ENCODE measurements around the gene MRPS11. TPM values are rescaled to one million over a fixed set of nuclear protein-coding genes. Genes with fewer than 3 reads are reported as not detected.

Gene MRPS11
- total and polyA plus RNA-seq, 10 of the 15 experiments (the other 5 are each of a cell fraction or from before 2014, with no cell fraction given) = 37.1 to 148 (median 68.7) TPM

GRCh38 chr15:88482263-88482662 lies 14.8 kb downstream of the MRPS11 start:
- Histone ChIP-seq H3K4me2 (ENCODE audit: control insufficient read depth, insufficient read depth) (no peak overlapping the region), H3K79me2 (ENCODE audit: control insufficient read depth, insufficient read depth, low read length) (no peaks in the 10 kb centered on the region), H3K9ac (ENCODE audit: control insufficient read depth, insufficient read depth, low read length) (no peak overlapping the region), H3K27me3 (replicated peaks in 1 of 2; ENCODE audit: control insufficient read depth in 2 of 2, insufficient read depth in 2 of 2, low read length in 1 of 2) (no peaks in the 10 kb centered on the region), H3K27ac (ENCODE audit: control insufficient read depth, insufficient read depth) (no peak overlapping the region), H2AFZ (ENCODE audit: control insufficient read depth, low read depth, low read length) (no peak overlapping the region), H3K9me3 (replicated peaks; ENCODE audit: control insufficient read depth, insufficient read depth, low read length) (no peaks in the 10 kb centered on the region), H3K4me1 (ENCODE audit: control insufficient read depth, insufficient read depth, low read length) (no peaks in the 10 kb centered on the region), H3K36me3 (ENCODE audit: control insufficient read depth in 2 of 2, insufficient read depth in 2 of 2, low read length in 1 of 2) (peaks cover 3 to 6% of the 10 kb centered on the region in 2 experiments; a peak in 3 of 4 replicates), H3K4me3 (no peak overlapping the region), H4K20me1 (ENCODE audit: control insufficient read depth, insufficient read depth) (no peaks in the 10 kb centered on the region)
- POLR2A ChIA-PET = interaction anchor here (1.0 kb wide), 1 partner anchor 15 kb away, joined by 4 read pairs; the partner anchor contains the start of gene MRPS11
- DNase-seq (ENCODE audit: low read depth, low spot score) (no peak), ATAC-seq (no peak), FAIRE-seq (no peak)
- SMC1A ChIA-PET (ENCODE audit: uncharacterized antibody, unreplicated experiment) = no interaction called here
- in situ Hi-C loops (cut with MboI) (no loop called here), intact Hi-C loops (cut with micrococcal nuclease; ENCODE audit: unreplicated experiment) (no loop called here)
- CTCF ChIA-PET = no interaction called here
- RAD21 ChIA-PET (ENCODE audit: unreplicated experiment) = no interaction called here
- TF ChIP-seq NFXL1 (IDR thresholded peaks at IDR 0.05; ENCODE audit: borderline replicate concordance) = no peak
- TF ChIP-seq SPI1 (IDR thresholded peaks at IDR 0.05; ENCODE audit: borderline replicate concordance, insufficient read depth, low read depth, low read length) = peak; percentile 13; the same call in 1 of the 2 replicates
- no TSS peak for BruUV-seq (replicated peaks)
- 6% methylated on average over 1 of the region's 1 CpG for WGBS (ENCODE audit: insufficient coverage, insufficient replicate concordance, low lambda C conversion rate, missing lambda C conversion rate)

- H3K9me3 ChIP-seq (replicated peaks; ENCODE audit: control insufficient read depth, insufficient read depth, low read length) = no peaks in the 10 kb centered on the region
- no peak for ATAC-seq
- no peak overlapping the region for H3K9ac ChIP-seq (ENCODE audit: control insufficient read depth, insufficient read depth, low read length)
- in situ Hi-C loops (cut with MboI) (no loop called here), intact Hi-C loops (cut with micrococcal nuclease; ENCODE audit: unreplicated experiment) (no loop called here)
- H2AFZ ChIP-seq (ENCODE audit: control insufficient read depth, low read depth, low read length) = no peak overlapping the region
- no TSS peak for BruUV-seq (replicated peaks)
- no peaks in the 10 kb centered on the region for H4K20me1 ChIP-seq (ENCODE audit: control insufficient read depth, insufficient read depth)
- H3K27ac ChIP-seq (ENCODE audit: control insufficient read depth, insufficient read depth) = no peak overlapping the region
- FAIRE-seq = no peak
- peaks cover 0 to 2% of the 10 kb centered on the region in 2 experiments; a peak in 1 of 4 replicates for H3K36me3 ChIP-seq (ENCODE audit: control insufficient read depth in 2 of 2, insufficient read depth in 2 of 2, low read length in 1 of 2)
- ChIA-PET SMC1A (ENCODE audit: uncharacterized antibody, unreplicated experiment) (no interaction called here), CTCF (no interaction called here), RAD21 (ENCODE audit: unreplicated experiment) (no interaction called here), POLR2A (no interaction called here)
- H3K4me1 ChIP-seq (ENCODE audit: control insufficient read depth, insufficient read depth, low read length) = no peaks in the 10 kb centered on the region
- no peak for DNase-seq (ENCODE audit: low read depth, low spot score)
- TF ChIP-seq BCL3 (IDR thresholded peaks at IDR 0.05; ENCODE audit: borderline replicate concordance, insufficient read depth, low read depth, low read length, poor library complexity, severe bottlenecking) (no peak), NFXL1 (IDR thresholded peaks at IDR 0.05; ENCODE audit: borderline replicate concordance) (no peak), YY1 (IDR thresholded peaks at IDR 0.05; ENCODE audit: low read depth, low read length) (no peak), WRNIP1 (IDR thresholded peaks at IDR 0.05; ENCODE audit: borderline replicate concordance, low read depth, low read length) (no peak), YBX1 (IDR thresholded peaks at IDR 0.05) (no peak), MXI1 (IDR thresholded peaks at IDR 0.05; ENCODE audit: low read depth, low read length) (no peak), NR2C2 (IDR thresholded peaks at IDR 0.05; ENCODE audit: borderline replicate concordance, control insufficient read depth, insufficient read length, low read depth) (no peak)
- H3K4me3 ChIP-seq = no peak overlapping the region
- no peaks in the 10 kb centered on the region for H3K27me3 ChIP-seq (replicated peaks in 1 of 2; ENCODE audit: control insufficient read depth in 2 of 2, insufficient read depth in 2 of 2, low read length in 1 of 2)
- 89% methylated on average over 10 of the region's 10 CpGs for WGBS (ENCODE audit: insufficient coverage, insufficient replicate concordance, low lambda C conversion rate, missing lambda C conversion rate)
- no peaks in the 10 kb centered on the region for H3K79me2 ChIP-seq (ENCODE audit: control insufficient read depth, insufficient read depth, low read length)
- H3K4me2 ChIP-seq (ENCODE audit: control insufficient read depth, insufficient read depth) = no peak overlapping the region
Measured at GRCh38 chr15:88484682-88485331, 17.3 kb downstream of the MRPS11 start.
